NB4 (cell line): ENCODE measurements around the gene BRF1.

Experiments used
- CTCF ChIP-seq: IDR thresholded peaks from one replicate; pipeline ENCODE4 v1.5.1; 2012; ENCODE audit warnings: low read depth, low read length
- POLR2A ChIP-seq: IDR thresholded peaks from 2 replicates; pipeline ENCODE4 v1.6.1; 2011; ENCODE audit warnings: mild to moderate bottlenecking; ENCODE audit not compliant: insufficient read length; ENCODE audit errors: extremely low read depth

DNA sequence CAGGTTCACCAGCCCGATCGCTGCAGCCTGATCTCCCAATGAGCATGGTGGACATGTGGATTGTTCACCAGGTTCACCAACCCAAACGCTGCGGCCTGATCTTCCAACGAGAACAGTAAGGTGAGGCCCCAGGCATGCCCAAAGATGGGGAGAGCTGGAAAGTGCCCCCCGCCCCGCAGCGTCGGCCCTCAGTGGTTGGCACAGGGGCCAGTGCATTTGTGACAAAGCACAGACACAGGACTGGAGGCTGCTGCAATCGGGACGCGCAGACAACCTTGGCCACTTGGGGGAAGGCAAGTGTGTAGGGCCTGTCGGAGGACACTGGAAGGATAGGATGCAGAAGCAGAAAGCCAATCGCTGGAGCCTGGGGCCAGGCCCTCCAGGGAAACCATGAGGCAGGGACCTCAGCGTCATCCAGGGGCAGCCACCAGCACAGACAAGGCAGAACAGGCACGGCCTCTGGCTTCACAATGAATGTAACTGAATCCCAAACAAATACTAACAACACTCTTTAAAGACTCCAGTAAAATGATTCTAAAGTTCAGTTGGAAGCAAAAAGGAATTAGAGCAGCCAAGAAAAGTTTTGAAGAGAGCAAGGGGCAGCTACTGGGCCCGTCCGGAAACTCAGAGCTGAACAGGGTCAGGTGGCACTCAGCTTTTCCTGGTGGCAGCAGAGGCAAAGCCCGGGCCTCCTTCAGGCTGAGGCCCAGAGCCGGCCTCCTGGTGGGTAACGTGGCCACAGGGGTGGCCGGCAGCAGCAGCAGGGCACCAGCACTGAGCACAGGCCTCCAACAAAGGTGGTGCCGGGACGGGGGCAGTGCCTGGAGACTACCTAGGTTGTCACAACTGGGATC is 13.3 kb downstream of the BRF1 start:
- TF ChIP-seq CTCF: no peak
- no peak for TF ChIP-seq POLR2A
